Body of pancreas (tissue), 4 donors: ENCODE results near the gene ANKRD33B. TPM values are rescaled to one million over a fixed set of nuclear protein-coding genes. Genes with fewer than 3 reads are reported as not detected.

Experiments
- ATAC-seq: fragments of 150-250 bp; one replicate; pipeline ENCODE4 v1.9.1; 2016
- DNase-seq, 4 donors: peaks; one replicate each; pipeline ENCODE4 v3.0.0-alpha.2; 2019
- H3K27ac ChIP-seq, 4 donors: fragments of 200-600 bp; sonication (generic); 1 replicate in 3 of 4; 2 replicates in 1 of 4; pipeline versions ENCODE4 v1.5.1 to v1.6.1; 2016 to 2019; ENCODE audit warnings: mild to moderate bottlenecking in 1 of 4, mixed read lengths in 1 of 4, moderate library complexity in 1 of 4
- H3K27me3 ChIP-seq, 2 donors: fragments of 200-600 bp; sonication (generic); one replicate each; pipeline ENCODE4 v1.6.0; 2016; ENCODE audit warnings: mild to moderate bottlenecking in 1 of 2
- H3K36me3 ChIP-seq, 2 donors: fragments of 200-600 bp; sonication (generic); replicated peaks in 1 of 2; 2 replicates each; pipeline ENCODE4 v1.5.1; 2016; ENCODE audit warnings: low read depth in 2 of 2; ENCODE audit not compliant: insufficient read depth in 1 of 2
- H3K4me1 ChIP-seq: fragments of 200-600 bp; sonication (generic); one replicate; pipeline ENCODE4 v1.6.0; 2016
- H3K4me3 ChIP-seq, 2 donors: fragments of 200-600 bp; sonication (generic); 1 replicate in 1 of 2; 2 replicates in 1 of 2; pipeline ENCODE4 v1.5.1; 2016 to 2019
- H3K9me3 ChIP-seq, 3 donors: fragments of 200-600 bp; sonication (generic); 1 replicate in 2 of 3; 2 replicates in 1 of 3; pipeline ENCODE4 v1.5.1; 2016
- POLR2A ChIP-seq, 3 donors: fragments of 450-650 bp; IDR thresholded peaks; one replicate each; pipeline ENCODE4 v1.6.1; 2016; ENCODE audit warnings: antibody characterized with exemption in 3 of 3, mild to moderate bottlenecking in 2 of 3
- WGBS, 2 donors: methylation state at CpG; one replicate each; pipeline ENCODE4 v1.1.5; 2017; 5-methylcytosine and 5-hydroxymethylcytosine counted together
- intact Hi-C: fragments of 100-400 bp; cut with DNase I; formaldehyde crosslinking; loops from one replicate; pipeline ENCODE4 v1.15.1; 2023
- total RNA-seq, 2 donors: library from RNA; depleted of rRNA; stranded (reverse); fragments of >200 nt; gene quantifications; one replicate each; pipeline ENCODE4 v1.1.0, GENCODE V29; 2016
- TF ChIP-seq, protein P1 (sequence below), 7 experiments: fragments of 450-650 bp in 4 of 7; fragments of 200-600 bp in 3 of 7; sonication (generic) in 3 of 7; IDR thresholded peaks; one replicate each; pipeline ENCODE4 v1.5.1; 2016 to 2019; ENCODE audit warnings: antibody characterized with exemption in 7 of 7

Gene ANKRD33B
- total RNA-seq, 2 donors from 2014 or later: 2.3 to 3.9 TPM

DNA sequence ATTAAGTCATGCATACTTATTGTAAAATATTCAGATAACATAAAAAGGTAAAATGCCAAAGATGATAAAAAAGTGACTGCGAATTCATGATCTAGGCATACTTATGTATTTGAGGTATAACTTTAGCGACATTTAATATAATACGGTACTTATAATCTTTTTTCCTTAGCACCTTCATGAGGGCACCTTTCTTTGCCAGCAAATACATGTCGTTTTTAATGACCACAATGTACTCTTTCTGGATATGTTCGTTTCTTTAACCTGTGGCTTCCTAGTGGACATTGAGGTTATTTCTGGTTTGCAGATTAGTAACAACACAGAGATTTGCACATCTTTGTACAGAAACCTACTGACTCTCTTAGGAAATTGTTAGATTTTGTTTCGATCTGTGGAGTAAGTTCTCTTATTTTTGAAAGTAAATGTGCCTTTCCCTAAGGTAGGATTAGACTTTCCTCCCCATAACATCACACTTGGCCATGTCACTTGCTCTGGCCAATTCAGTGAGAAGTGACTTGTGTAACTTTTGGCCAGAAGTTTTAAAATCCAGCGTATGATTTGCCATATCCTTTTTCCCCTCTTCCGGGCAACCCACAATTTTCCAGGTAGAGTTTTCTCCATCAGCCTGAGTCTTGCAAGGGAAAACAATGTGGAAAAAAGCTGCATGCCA is 24.4 kb downstream of the ANKRD33B start:
- no peak for ATAC-seq
- no peak for TF ChIP-seq POLR2A (IDR thresholded peaks at IDR 0.05)
- TF ChIP-seq, protein P1, sequence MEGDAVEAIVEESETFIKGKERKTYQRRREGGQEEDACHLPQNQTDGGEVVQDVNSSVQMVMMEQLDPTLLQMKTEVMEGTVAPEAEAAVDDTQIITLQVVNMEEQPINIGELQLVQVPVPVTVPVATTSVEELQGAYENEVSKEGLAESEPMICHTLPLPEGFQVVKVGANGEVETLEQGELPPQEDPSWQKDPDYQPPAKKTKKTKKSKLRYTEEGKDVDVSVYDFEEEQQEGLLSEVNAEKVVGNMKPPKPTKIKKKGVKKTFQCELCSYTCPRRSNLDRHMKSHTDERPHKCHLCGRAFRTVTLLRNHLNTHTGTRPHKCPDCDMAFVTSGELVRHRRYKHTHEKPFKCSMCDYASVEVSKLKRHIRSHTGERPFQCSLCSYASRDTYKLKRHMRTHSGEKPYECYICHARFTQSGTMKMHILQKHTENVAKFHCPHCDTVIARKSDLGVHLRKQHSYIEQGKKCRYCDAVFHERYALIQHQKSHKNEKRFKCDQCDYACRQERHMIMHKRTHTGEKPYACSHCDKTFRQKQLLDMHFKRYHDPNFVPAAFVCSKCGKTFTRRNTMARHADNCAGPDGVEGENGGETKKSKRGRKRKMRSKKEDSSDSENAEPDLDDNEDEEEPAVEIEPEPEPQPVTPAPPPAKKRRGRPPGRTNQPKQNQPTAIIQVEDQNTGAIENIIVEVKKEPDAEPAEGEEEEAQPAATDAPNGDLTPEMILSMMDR (IDR thresholded peaks at IDR 0.05): no peak
- 68 to 78% methylated on average over 8 of the region's 8 CpGs for WGBS, 2 donors

DNA sequence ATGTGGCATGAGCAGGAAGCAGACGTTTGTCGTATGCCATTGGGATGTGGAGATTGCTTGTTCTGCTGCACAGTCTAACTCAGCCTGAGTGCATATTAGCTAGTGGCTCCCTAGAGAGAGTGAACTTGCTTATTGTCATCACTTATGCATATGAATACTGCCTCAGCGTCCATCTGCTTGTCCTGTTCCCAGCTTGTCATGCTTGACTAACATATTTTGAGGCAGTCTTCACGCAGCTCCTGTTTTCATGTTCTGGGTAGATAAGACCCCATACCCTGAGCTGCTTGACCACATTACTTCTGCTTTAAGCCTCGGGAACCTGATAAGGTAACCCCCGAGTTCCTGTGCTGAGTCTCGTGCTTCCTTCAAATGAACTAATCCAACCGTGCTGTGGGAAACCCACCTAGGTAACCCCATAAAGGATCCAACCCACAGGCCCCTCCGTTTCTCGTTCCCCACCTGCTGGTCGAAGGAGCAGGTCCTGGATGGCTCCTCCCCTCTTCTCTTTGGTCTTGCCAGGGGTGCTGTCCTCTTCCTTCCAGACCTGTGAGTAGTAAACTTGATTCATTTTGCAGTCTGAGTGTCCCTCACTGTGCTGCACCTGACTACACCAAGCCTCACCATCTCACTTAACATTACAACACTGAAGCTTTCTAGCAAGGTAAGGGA is 25.0 kb downstream of the ANKRD33B start:
- ATAC-seq: no peak
- no peak overlapping the region for H3K27ac ChIP-seq
- WGBS, 2 donors: 61 to 67% methylated on average over 11 of the region's 11 CpGs

More for the DNA sequence above, 24.4 kb downstream of the ANKRD33B start:
- H3K4me3 ChIP-seq: no peak overlapping the region
- no peak for DNase-seq
- no peak overlapping the region for H3K27ac ChIP-seq
- H3K9me3 ChIP-seq: no peaks in the 10 kb centered on the region
- H3K4me1 ChIP-seq: no peaks in the 10 kb centered on the region
- H3K36me3 ChIP-seq: no peaks in the 10 kb centered on the region
- H3K27me3 ChIP-seq: no peaks in the 10 kb centered on the region
- intact Hi-C loops: no loop called here

DNA sequence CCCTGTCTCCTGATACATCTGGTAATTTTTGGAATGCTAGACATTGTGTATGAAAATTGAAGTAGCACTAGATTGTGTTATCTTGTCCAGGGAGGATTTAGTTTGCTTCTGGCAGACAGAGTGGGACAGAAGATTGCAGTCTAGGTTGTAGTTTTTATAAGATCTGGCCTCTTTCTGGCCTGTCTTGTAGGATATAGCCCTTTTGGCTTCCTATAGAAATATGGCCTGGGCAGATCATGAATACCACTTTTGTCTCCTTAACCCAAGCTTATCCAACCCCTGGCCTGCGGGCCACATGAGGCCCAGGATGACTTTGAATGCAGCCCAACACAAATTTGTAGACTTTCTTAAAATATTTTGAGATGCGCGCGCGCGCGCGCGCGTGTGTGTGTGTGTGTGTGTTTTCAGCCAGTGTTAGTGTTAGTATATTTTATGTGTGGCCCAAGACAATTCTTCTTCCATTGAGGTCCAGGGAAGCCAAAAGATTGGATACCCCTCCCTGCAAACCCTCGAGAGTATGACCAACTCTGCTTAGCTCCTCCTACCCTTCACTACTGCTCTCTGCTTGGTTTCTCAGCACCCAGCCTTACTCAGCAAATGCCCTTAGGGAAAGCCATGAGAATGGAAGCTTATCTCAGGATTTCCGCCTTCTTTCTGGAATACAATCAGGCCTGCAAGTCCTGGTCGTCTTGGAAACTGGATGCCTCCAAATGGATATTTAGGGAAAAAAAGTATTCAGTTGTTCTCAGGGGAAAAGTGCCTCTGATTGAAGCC is 26.5 kb downstream of the ANKRD33B start:
- Histone ChIP-seq H3K36me3 (no peaks in the 10 kb centered on the region), H3K27ac (no peak overlapping the region), H3K4me1 (no peaks in the 10 kb centered on the region), H3K9me3 (no peaks in the 10 kb centered on the region), H3K4me3 (no peak overlapping the region), H3K27me3 (no peaks in the 10 kb centered on the region)
- TF ChIP-seq, protein P1 (IDR thresholded peaks at IDR 0.05): no peak
- TF ChIP-seq POLR2A (IDR thresholded peaks at IDR 0.05): no peak
- 70 to 74% methylated on average over 11 to 13 of the region's 13 CpGs for WGBS, 2 donors
- DNase-seq: no peak
- ATAC-seq: no peak
- intact Hi-C loops: no loop called here

More for the DNA sequence above, 25.0 kb downstream of the ANKRD33B start:
- TF ChIP-seq, protein P1 (IDR thresholded peaks at IDR 0.05): no peak
- no peak for TF ChIP-seq POLR2A (IDR thresholded peaks at IDR 0.05)
- intact Hi-C loops: no loop called here
- no peak for DNase-seq
- H3K4me3 ChIP-seq: no peak overlapping the region
- H3K9me3 ChIP-seq: no peaks in the 10 kb centered on the region
- H3K36me3 ChIP-seq: no peaks in the 10 kb centered on the region
- H3K4me1 ChIP-seq: no peaks in the 10 kb centered on the region
- no peaks in the 10 kb centered on the region for H3K27me3 ChIP-seq

DNA sequence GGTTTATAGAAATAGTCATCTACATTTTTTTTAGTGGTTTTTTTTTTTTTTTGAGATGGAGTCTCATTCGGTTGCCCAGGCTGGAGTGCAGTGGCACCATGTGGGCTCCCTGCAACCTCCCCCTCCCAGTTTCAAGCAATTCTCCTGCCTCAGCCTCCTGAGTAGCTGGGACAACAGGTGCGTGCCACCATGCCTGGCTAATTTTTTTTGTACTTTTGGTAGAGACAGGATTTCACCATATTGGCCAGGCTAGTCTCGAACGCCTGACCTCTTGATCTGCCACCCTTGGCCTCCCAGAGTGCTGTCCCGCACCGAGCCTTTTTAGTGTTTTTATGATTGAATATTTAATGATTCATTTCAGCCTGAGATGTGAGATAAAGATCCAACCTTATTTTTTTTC is 27.3 kb downstream of the ANKRD33B start:
- H3K27ac ChIP-seq: no peak overlapping the region
- TF ChIP-seq, protein P1 (IDR thresholded peaks at IDR 0.05): no peak
- TF ChIP-seq POLR2A (IDR thresholded peaks at IDR 0.05): no peak
- no peaks in the 10 kb centered on the region for H3K4me1 ChIP-seq
- intact Hi-C loops: no loop called here
- no peaks in the 10 kb centered on the region for H3K9me3 ChIP-seq
- 85 to 88% methylated on average over 5 to 6 of the region's 6 CpGs for WGBS, 2 donors
- ATAC-seq (no peak), DNase-seq (no peak)
- H3K36me3 ChIP-seq: no peaks in the 10 kb centered on the region
- no peaks in the 10 kb centered on the region for H3K27me3 ChIP-seq
- H3K4me3 ChIP-seq: no peak overlapping the region
